Mucosa of stomach (tissue), 1 donor: ENCODE data around the gene FBXO24.

Experiments used
- H3K27me3 ChIP-seq: one replicate; pipeline ENCODE4 v1.7.0; 2013; ENCODE audit warnings: mild to moderate bottlenecking, low read length; ENCODE audit not compliant: control insufficient read depth, insufficient read depth
- H3K36me3 ChIP-seq: one replicate; pipeline ENCODE4 v1.7.0; 2013; ENCODE audit warnings: low read length; ENCODE audit not compliant: control insufficient read depth, insufficient read depth
- H3K4me1 ChIP-seq: one replicate; pipeline ENCODE4 v1.7.0; 2013; ENCODE audit warnings: mild to moderate bottlenecking, low read length; ENCODE audit not compliant: control insufficient read depth, insufficient read depth
- H3K4me3 ChIP-seq: one replicate; pipeline ENCODE4 v1.7.0; 2013; ENCODE audit warnings: low read length
- H3K9ac ChIP-seq: one replicate; pipeline ENCODE4 v1.7.0; 2013; ENCODE audit warnings: mild to moderate bottlenecking, low read length, moderate library complexity
- H3K9me3 ChIP-seq: one replicate; pipeline ENCODE4 v1.7.0; 2013; ENCODE audit warnings: mild to moderate bottlenecking, low read length, moderate library complexity; ENCODE audit not compliant: control insufficient read depth
- donor health status: Pancreatic carcinoma.

Gene FBXO24

DNA sequence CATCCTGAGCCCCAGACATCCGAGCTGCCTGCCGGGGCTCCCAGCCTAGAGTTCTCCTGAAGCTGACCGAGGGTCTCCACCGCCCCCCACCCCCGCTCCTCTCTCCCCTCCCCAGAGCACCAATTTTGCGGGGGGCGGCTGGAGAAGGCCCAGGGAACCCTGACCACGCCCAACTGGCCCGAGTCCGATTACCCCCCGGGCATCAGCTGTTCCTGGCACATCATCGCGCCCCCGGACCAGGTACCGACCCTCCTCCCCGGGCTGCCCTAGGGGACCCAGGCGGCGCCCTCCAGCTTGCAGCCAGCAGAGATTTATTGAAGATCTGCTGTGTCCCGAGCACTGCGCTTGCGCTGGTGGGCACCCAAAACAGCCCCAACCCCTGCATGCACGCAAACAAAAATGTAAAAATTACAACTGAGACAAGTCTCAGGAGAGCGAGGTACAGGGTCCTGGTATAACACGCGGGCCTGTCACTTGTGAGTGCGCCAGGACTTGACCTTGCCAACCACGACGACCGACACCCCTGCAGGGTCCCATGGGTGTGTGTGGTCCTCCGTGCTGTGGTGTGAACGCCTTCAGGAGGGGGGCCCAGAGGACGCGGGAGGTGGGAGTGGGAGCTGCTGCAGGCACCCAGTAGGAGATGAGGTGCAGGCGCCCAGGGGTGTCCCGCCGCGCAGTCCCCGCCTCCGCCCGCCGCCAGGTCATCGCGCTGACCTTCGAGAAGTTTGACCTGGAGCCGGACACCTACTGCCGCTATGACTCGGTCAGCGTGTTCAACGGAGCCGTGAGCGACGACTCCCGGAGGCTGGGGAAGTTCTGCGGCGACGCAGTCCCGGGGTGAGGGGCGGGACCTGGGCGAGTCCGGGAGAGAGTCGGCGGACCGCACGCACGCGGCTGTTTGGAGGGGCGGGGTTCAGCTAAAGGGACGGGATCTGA is 19.1 kb downstream of the FBXO24 start:
- Histone ChIP-seq H3K4me3 (peak overlapping the region; percentile 67), H3K27me3 (peaks cover 10% of the 10 kb centered on the region), H3K4me1 (peaks cover 17% of the 10 kb centered on the region), H3K9ac (peak overlapping the region; percentile 47), H3K36me3 (no peaks in the 10 kb centered on the region), H3K9me3 (no peaks in the 10 kb centered on the region)

DNA sequence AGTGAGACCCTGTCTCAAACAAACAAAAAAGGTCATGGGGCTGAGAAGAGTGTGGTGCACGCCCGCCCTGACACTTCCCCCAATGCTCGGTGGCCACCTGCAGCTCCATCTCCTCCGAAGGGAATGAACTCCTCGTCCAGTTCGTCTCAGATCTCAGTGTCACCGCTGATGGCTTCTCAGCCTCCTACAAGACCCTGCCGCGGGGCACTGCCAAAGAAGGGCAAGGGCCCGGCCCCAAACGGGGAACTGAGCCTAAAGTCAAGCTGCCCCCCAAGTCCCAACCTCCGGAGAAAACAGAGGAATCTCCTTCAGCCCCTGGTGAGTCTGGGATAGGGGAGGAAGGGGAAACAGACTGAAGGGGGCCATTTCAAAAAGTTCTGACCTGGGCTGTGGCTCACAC is 20.2 kb downstream of the FBXO24 start:
- no peaks in the 10 kb centered on the region for H3K36me3 ChIP-seq
- no peak overlapping the region for H3K4me3 ChIP-seq
- peaks cover 17% of the 10 kb centered on the region for H3K4me1 ChIP-seq
- no peak overlapping the region for H3K9ac ChIP-seq
- no peaks in the 10 kb centered on the region for H3K9me3 ChIP-seq
- peaks cover 10% of the 10 kb centered on the region for H3K27me3 ChIP-seq

DNA sequence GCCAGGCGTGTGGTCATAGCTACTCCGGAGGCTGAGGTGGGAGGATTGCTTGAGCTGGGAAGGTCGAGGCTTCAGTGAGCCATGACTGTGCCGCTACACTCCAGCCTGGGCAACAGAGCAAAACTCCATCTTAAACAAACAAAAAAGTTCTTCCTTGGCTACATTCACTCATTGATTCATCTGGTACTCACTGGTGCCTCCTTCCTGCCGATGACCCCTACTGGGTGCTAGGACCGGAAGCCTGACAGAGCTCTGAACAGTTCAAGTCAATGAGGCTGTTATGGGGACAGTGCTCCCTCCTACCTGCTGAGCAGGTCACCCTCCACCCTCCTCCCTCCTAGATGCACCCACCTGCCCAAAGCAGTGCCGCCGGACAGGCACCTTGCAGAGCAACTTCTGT is 21.0 kb downstream of the FBXO24 start:
- Histone ChIP-seq H3K4me1 (peaks cover 17% of the 10 kb centered on the region), H3K4me3 (no peak overlapping the region), H3K36me3 (no peaks in the 10 kb centered on the region), H3K9ac (no peak overlapping the region), H3K9me3 (no peaks in the 10 kb centered on the region), H3K27me3 (peaks cover 10% of the 10 kb centered on the region)

DNA sequence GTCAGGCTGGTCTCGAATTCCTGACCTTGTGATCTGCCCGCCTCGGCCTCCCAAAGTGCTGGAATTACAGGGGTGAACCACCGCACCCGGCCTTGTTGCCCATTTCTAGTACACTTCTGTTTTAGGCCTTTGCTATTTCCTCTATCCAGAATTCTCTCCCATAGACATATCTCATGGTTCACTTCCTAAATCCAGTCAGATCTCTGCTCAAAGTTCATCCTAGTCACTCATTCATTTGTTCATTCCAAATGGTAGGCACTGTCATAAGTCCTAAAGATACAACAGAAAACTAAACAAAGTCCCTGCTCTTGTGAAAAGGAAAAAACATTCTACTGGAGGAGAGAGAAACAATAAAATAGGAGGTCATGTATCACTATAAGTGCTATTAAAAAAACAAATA is 23.8 kb downstream of the FBXO24 start:
- no peak overlapping the region for H3K4me3 ChIP-seq
- H3K27me3 ChIP-seq = peaks cover 6% of the 10 kb centered on the region
- no peaks in the 10 kb centered on the region for H3K9me3 ChIP-seq
- no peaks in the 10 kb centered on the region for H3K36me3 ChIP-seq
- H3K4me1 ChIP-seq = peaks cover 17% of the 10 kb centered on the region
- H3K9ac ChIP-seq = no peak overlapping the region

DNA sequence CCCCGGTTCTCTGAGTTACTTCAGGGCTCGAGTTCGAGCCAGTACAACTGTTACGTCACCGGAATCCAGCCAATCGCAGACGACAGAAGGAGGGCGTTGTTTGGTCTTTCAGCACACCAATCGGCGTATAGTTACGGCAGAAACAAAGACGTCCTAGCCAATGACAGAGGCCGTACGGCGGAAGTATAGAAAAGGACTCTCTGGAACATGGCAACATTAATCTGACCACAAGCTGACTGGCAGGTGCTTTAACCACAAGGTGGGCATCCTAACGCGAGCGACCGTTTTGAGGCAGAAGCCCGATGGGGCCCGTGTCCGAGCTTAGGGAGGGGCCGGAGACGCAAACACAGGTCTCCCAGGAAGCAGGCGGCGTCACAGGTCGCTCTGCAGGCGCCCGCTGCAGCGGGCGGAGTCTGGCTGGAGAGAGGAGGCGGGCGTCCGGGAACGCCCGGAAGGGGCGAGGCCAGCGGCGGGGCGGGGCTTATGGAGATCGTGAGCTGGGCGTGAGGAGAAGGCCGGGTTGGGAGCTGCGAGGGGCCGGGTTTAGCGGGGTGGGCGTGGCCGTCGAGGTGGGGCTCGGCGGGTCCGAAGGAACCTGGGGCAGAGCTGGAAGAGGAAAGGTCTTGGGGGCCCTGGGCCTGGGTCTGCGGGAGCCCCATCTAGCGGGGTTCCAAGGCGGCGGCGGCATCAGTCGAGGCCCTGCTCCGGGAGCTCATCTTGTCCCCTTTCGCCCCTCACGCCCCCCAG is 26.0 kb downstream of the FBXO24 start, which contains the start of gene MOSPD3:
Gene MOSPD3 (plus strand): TSS at position 558 of the 747 bp plus-strand sequence. CDS start 252 bp downstream, outside the sequence.
- Histone ChIP-seq H3K9me3 (no peaks in the 10 kb centered on the region), H3K4me3 (peak within 1 kb of the TSS; percentile 63), H3K4me1 (peaks cover 11% of the 10 kb centered on the region), H3K36me3 (no peaks in the 10 kb centered on the region), H3K27me3 (no peaks in the 10 kb centered on the region), H3K9ac (peak within 1 kb of the TSS; percentile 69)

DNA sequence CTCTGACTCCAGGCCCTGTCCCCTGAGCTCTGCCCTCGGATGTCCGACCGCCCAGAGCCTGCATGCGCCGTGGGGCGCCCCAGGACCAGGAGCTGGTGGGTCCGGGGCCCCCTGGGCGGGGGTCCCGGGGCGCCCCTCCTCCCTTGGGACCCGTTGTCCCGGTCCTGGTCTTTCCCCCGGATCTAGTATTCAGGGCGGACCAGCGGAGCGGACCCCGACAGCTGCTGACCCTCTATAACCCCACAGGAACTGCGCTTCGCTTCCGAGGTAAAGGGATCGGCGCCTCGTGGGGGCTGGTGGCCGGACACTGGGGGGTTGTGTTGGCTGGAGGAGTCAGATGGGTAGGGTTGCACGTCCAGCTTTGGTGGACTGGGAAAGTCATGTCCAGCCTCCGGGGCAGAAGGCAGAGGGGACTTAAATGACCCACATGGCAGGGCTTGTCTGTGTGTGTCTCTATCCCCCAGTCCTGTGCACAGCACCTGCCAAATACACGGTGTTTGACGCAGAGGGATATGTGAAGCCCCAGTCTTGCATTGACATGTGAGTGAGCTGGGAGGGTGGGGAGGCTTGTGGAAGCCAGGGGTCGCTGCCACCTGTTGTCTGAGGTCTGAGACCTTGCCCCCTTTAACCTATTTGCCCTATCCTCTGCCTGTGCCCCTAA is 26.7 kb downstream of the FBXO24 start:
- Histone ChIP-seq H3K4me3 (peak overlapping the region; percentile 63), H3K9me3 (no peaks in the 10 kb centered on the region), H3K4me1 (peaks cover 11% of the 10 kb centered on the region), H3K36me3 (no peaks in the 10 kb centered on the region), H3K9ac (peak overlapping the region; percentile 69), H3K27me3 (no peaks in the 10 kb centered on the region)

DNA sequence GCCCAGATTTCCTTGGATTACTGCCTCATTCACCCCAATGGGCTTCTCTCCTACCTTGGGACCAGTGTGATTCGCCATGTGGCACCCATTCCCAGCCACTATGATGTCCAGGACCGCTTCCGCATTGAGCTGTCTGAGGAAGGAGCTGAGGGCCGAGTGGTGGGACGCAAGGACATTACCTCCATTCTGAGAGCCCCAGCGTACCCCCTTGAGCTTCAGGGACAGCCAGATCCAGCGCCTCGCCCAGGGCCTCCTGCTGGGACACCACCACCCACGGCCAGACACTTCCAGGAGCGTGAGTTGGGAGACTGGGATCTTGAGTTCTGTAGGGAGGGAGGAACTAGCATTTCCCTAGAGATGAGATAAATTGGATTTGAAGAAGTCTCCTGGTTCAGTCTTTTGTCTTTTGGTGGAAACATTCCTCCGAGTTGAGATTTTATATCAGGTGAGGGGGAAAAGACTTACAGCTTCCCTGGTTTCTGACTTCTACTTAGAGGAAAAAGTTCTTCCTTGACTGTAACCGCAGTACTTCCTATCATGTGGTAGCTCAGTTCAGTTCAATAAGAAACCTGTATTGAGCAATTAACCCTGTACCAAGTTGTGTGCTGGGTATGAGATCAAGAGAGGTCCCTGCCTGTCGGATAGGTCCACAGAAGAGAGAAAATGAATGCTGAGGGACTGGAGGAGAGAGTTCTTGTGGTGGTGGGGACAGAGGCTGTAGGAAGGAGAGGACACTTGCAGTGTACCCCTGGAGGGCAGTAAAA is 27.5 kb downstream of the FBXO24 start:
- Histone ChIP-seq H3K9me3 (no peaks in the 10 kb centered on the region), H3K4me3 (no peak overlapping the region), H3K9ac (no peak overlapping the region), H3K36me3 (no peaks in the 10 kb centered on the region), H3K4me1 (peaks cover 11% of the 10 kb centered on the region), H3K27me3 (no peaks in the 10 kb centered on the region)

DNA sequence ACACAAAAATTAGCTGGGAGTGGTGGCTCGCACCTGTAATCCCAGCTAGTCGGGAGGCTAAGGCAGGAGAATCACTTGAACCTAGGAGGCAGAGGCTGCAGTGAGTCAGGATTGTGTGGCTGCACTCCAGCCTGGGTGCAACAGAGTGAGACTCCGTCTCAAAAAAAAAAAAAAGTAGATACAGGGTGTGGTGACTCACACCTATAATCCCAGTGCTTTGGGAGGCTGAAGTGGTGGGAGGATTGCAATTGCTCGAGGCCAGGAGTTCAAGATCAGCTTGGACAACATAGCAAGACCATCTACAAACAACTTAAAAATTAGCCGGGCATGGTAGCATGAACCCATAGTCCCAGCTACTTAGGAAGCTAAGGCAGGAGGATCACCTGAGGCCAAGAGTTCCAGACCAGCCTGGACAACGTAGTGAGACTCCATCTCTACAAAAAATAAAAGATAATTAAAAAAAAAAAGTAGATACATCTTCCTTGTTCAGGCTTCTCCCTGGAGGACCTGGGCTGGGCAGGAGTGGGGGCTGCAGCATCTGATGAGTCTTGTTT is 28.3 kb downstream of the FBXO24 start:
- Histone ChIP-seq H3K4me1 (peaks cover 11% of the 10 kb centered on the region), H3K36me3 (no peaks in the 10 kb centered on the region), H3K9ac (no peak overlapping the region), H3K9me3 (no peaks in the 10 kb centered on the region), H3K4me3 (no peak overlapping the region), H3K27me3 (no peaks in the 10 kb centered on the region)

DNA sequence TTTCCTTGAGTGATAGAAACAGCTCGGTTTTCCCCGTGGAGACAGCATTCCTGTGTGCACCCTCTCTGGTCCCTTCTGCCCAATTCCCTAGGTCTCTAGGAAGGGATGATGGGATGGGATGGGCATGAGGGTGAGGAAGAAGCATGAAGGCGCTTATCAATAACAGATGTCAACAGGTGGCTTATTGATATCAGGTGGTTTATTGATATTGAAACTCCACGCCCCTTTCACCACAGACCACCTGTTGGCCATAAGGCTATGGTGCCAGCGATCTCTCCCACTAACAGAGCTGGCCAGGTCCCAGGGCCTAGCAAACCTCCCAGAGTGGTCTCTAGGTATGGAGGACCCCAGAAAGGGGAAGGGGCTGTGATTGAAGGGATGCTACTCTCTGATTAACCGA is 34.1 kb downstream of the FBXO24 start:
- no peaks in the 10 kb centered on the region for H3K9me3 ChIP-seq
- no peaks in the 10 kb centered on the region for H3K4me1 ChIP-seq
- no peak overlapping the region for H3K9ac ChIP-seq
- H3K27me3 ChIP-seq = no peaks in the 10 kb centered on the region
- no peak overlapping the region for H3K4me3 ChIP-seq
- no peaks in the 10 kb centered on the region for H3K36me3 ChIP-seq

DNA sequence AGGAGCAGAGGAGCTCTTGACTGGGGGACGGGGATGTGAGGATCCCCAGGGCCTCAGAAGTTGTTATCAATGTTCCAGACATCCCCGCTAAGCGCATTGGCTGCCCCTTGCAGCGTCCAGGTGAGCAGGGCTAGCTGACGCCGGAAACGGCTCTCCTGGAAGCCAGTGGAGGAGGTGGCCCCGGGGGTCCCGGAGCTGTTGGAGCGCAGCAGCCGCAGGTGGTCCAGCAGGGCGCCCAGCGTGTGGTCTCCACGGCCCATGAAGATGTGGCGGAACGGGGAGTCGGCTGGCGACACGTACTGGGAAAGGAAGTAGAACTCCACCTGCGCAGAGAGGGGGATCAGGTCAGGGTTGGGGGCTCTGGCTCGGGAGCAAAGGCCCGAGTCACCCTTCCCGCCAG is 34.7 kb downstream of the FBXO24 start:
- Histone ChIP-seq H3K9ac (no peak overlapping the region), H3K4me3 (no peak overlapping the region), H3K4me1 (no peaks in the 10 kb centered on the region), H3K27me3 (no peaks in the 10 kb centered on the region), H3K9me3 (no peaks in the 10 kb centered on the region), H3K36me3 (no peaks in the 10 kb centered on the region)

DNA sequence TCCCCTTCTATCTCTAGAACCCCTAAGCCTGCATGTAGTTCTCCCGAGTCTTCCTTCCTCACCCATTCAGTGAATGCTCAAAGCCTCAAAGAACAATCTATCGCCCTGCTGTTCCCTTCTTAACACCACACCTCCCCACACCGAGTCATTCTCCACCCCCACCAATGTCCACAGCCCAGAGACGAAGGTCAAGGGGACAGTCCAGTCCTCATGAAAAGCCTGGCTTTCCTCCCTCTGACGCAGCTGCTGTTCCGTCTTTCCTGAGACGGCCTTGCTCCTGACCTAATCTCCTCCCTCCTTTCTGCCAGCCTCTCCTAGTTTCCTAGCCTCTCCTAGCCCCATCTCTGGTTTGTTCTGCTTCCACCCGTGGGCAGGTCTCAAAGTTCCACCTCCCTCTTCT is 35.4 kb downstream of the FBXO24 start:
- Histone ChIP-seq H3K4me1 (peaks cover 6% of the 10 kb centered on the region), H3K36me3 (no peaks in the 10 kb centered on the region), H3K27me3 (no peaks in the 10 kb centered on the region), H3K9ac (no peak overlapping the region), H3K4me3 (no peak overlapping the region), H3K9me3 (no peaks in the 10 kb centered on the region)
